GM12874 (cell line): ENCODE data around the gene ARHGAP40.

Source experiments
- CTCF ChIP-seq: IDR thresholded peaks from 2 replicates; pipeline ENCODE4 v1.5.1; 2011; ENCODE audit warnings: low read depth, mild to moderate bottlenecking, control low read depth, low read length, moderate library complexity; ENCODE audit not compliant: insufficient read depth

The ARHGAP40 gene

DNA sequence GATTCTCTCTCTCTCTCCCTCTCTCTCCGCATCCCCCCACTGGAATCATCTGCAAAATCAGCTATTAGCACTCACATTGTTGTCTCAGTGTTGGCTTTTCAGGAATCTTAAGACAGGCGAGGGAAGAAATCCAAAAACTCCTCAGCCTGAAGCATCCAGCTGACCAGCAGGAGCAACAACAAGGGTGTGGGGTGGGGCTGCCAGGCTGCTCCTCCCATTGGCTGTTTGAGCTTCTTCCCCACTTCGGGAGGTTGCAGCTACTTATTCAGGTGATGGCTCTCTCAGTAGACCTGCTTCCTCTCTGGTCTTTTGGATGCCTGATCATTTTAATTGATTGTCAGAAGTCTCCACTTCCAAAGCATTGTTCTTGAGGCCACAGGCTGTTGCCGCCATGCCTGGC, 98.5 kb downstream of the ARHGAP40 start:
- TF ChIP-seq CTCF: no peak
